GM18858 (cell line): ENCODE results near the gene C12orf56.
"Not testable (repeated sequence)": the region's sequence is repeated elsewhere in the genome, so short reads cannot be mapped to it uniquely, and the experiment has no call there.

Experiments
- ATAC-seq: cut with Tn5 transposase; IDR thresholded peaks from one replicate; pipeline ENCODE4 v1.9.1; 2021; ENCODE audit not compliant: unreplicated experiment

C12orf56 gene

GRCh38 chr12:64240781-64241180 is 149.8 kb downstream of the C12orf56 start:
- no peak for ATAC-seq

DNA sequence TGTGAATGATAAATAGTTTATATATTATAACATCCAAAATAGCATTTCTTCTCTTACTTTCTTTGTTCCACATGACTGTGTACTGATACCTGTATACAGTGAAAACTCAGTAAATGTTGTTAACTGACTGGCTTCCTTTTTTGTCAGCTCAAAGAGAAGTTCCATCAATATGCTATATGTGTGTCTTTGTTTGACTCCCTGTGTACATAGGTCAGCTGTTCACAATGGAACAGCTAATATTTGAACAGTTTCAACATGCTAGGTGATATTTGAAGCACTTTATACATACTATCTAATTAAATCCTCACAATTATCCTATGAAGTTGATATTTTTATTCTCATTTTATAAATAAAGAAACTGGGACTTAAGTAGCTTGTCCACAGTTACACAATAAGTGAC is 153.2 kb downstream of the C12orf56 start:
- ATAC-seq: no peak

DNA sequence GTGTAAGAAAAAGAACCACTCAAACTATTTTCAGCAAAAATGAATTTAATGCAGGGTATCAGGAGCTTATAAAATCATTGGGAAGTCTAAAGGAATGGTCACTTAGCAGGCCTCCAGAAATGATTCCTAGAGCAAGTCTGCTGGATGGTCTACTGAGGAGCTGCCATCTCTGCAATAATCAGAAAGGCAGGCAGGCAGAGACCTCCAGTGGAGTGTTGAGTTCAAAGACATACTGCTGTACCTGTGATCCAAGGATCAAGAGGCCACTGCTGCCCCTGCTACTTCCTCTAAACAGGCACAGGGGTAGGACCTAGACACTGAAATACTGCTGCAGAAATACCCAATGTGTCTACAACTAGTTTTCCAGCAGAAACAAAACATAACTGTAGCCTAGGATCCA is 154.0 kb downstream of the C12orf56 start:
- ATAC-seq: no peak

GRCh38 chr12:64232196-64232595 is 158.4 kb downstream of the C12orf56 start:
- ATAC-seq: no peak

DNA sequence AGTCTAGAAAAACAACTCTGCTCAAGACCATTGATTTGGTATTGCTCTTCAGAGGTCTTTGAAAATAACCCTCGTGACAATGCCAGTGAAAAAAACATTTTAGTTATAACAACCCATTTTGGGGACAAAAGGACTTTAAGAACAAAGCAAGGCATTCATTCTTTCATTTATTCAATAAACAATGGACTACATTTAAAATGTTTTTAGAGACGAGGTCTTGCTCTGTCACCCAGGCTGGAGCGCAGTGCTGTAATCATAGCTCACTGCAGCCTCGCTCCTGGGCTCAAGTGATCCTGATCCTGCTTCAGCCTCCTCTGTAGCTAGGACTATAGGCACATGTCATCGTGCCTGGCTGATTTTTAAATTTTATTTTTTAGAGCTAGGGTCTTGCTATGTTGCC is 160.8 kb downstream of the C12orf56 start:
- no peak for ATAC-seq

GRCh38 chr12:64229240-64229639 is 161.3 kb downstream of the C12orf56 start:
- ATAC-seq: no peak

DNA sequence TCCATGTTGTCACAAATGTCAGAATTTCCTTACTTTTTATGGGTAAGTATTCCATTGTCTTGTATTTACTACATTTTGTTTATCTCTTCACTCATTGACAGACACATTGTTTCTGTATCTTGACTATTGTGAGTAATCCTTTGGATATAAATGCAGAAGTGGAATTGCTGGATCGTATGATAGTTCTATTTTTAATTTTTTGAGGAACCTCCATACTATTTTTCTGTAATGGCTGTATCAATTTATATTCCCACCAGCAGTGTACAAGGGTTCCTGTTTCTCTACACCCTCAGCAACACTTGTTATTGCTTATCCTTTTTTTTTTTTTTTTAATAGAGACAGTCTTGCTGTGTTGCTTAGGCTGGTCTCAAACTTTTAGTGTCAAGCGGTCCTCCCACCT is 164.9 kb downstream of the C12orf56 start:
- ATAC-seq: no peak

DNA sequence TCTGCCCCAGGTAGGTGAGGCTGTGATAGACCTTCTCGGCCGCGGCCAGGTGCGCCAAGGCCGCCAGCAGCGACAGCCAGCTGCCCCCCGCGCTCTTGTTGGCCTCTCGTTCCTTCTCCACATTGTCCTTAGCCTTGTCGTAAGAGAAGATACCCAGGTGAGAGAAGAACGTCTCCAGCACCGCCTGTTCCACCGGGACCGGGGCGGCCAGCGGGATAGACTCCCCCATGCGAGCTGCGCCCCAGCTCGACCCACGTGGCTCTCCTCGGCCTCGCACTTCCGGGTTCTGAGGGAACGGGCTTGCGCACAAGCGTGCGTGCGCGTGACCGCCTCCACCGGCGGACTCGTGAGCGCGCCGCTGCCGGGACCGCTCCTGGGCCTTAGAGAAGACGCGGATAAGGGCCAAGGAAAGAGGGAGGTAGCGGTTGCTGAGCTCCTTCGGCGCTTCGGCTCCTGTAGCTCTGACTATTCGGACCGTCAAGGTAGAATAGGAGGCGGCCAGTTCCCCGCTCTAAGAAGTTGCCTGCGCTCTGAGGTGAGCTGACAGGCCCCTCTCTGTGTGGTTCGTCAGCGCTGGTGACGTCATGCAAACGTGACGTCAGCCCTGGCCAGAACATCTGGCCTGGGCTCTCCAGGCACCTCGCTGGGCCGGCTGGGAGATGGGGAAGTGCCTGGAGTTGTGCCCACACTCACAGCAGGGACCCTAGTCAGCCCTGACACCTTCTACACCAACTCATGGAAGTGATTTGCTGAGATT is 168.4 kb downstream of the C12orf56 start, which contains the start of gene KICS2:
Gene KICS2 (minus strand): TSS at position 288 of the 757 bp plus-strand sequence. CDS start 59 bp downstream, at position 229.
- ATAC-seq: peak; percentile 86

- ATAC-seq: peak; percentile 22
Observed at GRCh38 chr12:64221651-64222008, 168.9 kb downstream of the C12orf56 start.

DNA sequence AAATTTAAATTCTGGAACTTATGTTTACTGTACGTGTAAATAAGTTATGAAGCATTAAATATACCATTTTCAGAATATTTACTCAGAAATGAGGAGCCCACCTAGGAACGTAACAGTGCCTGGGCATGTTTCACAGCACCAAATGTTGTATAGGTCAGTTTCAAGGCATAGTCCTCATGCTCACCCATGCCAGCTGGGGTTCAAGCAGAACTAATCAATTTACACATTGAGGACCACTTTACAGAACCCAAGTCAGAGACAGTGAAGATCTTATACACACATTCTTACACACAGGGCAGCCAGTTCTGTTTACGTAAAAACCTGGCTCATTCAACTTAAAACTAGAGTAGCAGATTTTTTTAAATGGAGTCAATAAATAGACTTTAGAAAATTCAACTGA is 170.5 kb downstream of the C12orf56 start:
- no peak for ATAC-seq

DNA sequence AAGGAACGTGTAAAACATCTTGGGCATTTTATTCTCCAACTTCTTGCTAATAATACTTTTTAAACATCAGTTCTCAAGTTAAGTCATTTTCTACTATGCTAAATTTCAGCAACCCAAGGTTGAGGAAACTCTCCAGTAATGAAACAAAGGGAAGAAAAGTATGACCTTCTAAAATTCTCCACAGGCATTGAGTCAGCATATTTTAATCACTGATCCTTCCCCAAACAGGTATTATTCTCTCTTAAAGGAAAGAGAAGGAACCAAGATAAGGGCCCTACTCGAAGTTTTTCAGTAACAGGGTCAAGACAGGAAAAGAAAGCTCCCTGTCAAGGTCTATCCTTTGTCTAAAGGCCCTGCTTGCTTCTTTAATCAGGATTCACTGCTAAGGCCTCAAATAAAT is 171.4 kb downstream of the C12orf56 start:
- ATAC-seq: no peak

- peak; percentile 22 for ATAC-seq
Observed at GRCh38 chr12:64218597-64218996, 172.0 kb downstream of the C12orf56 start.

DNA sequence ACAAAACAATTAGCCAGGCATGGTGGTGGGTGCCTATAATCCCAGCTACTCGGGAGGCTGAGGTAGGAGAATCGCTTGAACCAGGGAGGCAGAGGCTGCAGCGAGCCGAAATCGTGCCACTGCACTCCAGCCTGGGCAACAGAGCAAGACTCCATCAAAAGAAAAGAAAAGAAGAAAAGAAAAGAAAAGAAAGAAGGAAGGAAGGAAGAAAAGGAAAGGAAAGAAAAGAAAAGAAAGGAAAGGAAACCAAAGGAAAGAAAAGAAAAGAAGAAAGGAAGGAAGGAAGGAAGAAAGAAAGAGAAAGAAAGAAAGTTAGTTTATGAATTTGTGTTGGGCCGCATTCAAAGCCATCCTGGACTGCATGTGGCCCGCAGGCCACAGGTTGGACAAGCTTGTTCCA is 172.9 kb downstream of the C12orf56 start:
- ATAC-seq: not testable (repeated sequence)

- ATAC-seq: no peak
Observed at GRCh38 chr12:64216239-64216638, 174.3 kb downstream of the C12orf56 start.
